K562 (cell line): Measurements from ENCODE around the gene CD84. TPM values are rescaled to one million over a fixed set of nuclear protein-coding genes. Genes with fewer than 3 reads are reported as not detected.

Experiments
- CHD7 ChIP-seq: fragments of 200-600 bp; sonication (generic); IDR thresholded peaks from one replicate; pipeline ENCODE4 v1.6.1; 2012; ENCODE audit warnings: mild to moderate bottlenecking, low read depth, low read length, inconsistent platforms
- HMGN3 ChIP-seq: IDR thresholded peaks from 2 replicates; pipeline ENCODE4 v1.6.1; 2011; ENCODE audit warnings: borderline replicate concordance, low read depth, mild to moderate bottlenecking, mixed read lengths, low read length; ENCODE audit not compliant: insufficient read length; ENCODE audit errors: extremely low read depth
- MAZ ChIP-seq, 2 experiments: fragments of 450-650 bp in 1 of 2; sonication (generic) in 1 of 2; formaldehyde crosslinking; IDR thresholded peaks in 1 of 2; conservative IDR thresholded peaks in 1 of 2; 2 replicates each; pipeline versions ENCODE4 v1.4.0 to v1.5.0; 2020; ENCODE audit warnings: mild to moderate bottlenecking in 1 of 2, missing genetic modification reagents in 1 of 2
- RCOR1 ChIP-seq, 2 experiments: IDR thresholded peaks; 2 replicates each; pipeline ENCODE4 v1.6.1; 2012; ENCODE audit warnings: low read depth in 2 of 2, low read length in 2 of 2, borderline replicate concordance in 1 of 2, improper control_type of control experiment in 1 of 2
- SAP30 ChIP-seq: fragments of 200-600 bp; sonication (generic); IDR thresholded peaks from 2 replicates; pipeline ENCODE4 v1.6.1; 2012; ENCODE audit warnings: borderline replicate concordance, low read depth, mild to moderate bottlenecking, moderate library complexity, low read length, control low read depth, inconsistent platforms; ENCODE audit not compliant: insufficient read depth, poor library complexity, severe bottlenecking
- THAP12 ChIP-seq: fragments of 250-450 bp; sonication (Bioruptor Pico); IDR thresholded peaks from 2 replicates; pipeline ENCODE4 v1.9.0; 2021; ENCODE audit warnings: mild to moderate bottlenecking, inconsistent platforms
- XRCC3 ChIP-seq: fragments of 450-650 bp; IDR thresholded peaks from 2 replicates; pipeline ENCODE4 v1.6.1; 2017; ENCODE audit warnings: mild to moderate bottlenecking, moderate library complexity
- ZNF24 ChIP-seq: fragments of 450-650 bp; IDR thresholded peaks from 2 replicates; pipeline ENCODE4 v1.6.1; 2016
- ZNF445 ChIP-seq: fragments of 250-450 bp; sonication (Bioruptor Pico); IDR thresholded peaks from 2 replicates; pipeline ENCODE4 v1.4.0; 2020; ENCODE audit warnings: low read depth, mild to moderate bottlenecking, moderate library complexity
- polyA plus RNA-seq, 8 experiments: library from polyadenylated mRNA; depleted of rRNA in 4 of 8; stranded (reverse) in 5 of 8; unstranded in 3 of 8; fragments of >200 nt; fragmentation: Nextera tagmentation in 2 of 8; fragmentation: Illumina TruSeq in 1 of 8; extraction: Ambion mirVana in 2 of 8; extraction: Trizol in 1 of 8; gene quantifications; 2 replicates each; pipeline versions ENCODE4 v1.2.1 to v1.2.3, GENCODE V29; 2011 to 2014; ENCODE audit warnings: inconsistent platforms in 1 of 8, missing spikeins in 1 of 8
- total RNA-seq, 7 experiments: library from RNA; depleted of rRNA in 6 of 7; stranded (reverse); fragments of >200 nt in 6 of 7; fragmentation: Illumina TruSeq in 2 of 7; extraction: Trizol in 2 of 7; gene quantifications; 2 replicates each; pipeline versions ENCODE4 v1.2.1 to v1.2.3, GENCODE V29; 2011 to 2021; ENCODE audit warnings: low replicate concordance in 1 of 7
- TF ChIP-seq, protein P1 (sequence below), 2 experiments: fragments of 450-650 bp in 1 of 2; sonication (generic) in 1 of 2; formaldehyde crosslinking in 1 of 2; IDR thresholded peaks in 1 of 2; conservative IDR thresholded peaks in 1 of 2; 2 replicates each; pipeline versions ENCODE4 v1.6.1 to v1.8.1; 2016 to 2023; ENCODE audit warnings: mild to moderate bottlenecking in 2 of 2, moderate library complexity in 2 of 2, inconsistent platforms in 1 of 2, missing genetic modification reagents in 1 of 2

CD84 gene
- total and polyA plus RNA-seq, 9 of the 15 experiments (the other 6 are each of a cell fraction or from before 2014, with no cell fraction given) = 0.82 to 6.8 (median 2.0) TPM

GRCh38 chr1:160626509-160627342, 47.4 kb upstream of the CD84 start (continued):
- TF ChIP-seq SAP30 = no peak
- TF ChIP-seq ZNF445 (CRISPR knock-in tag) = no peak
- TF ChIP-seq CHD7 = no peak
- no peak for TF ChIP-seq ZNF24
- TF ChIP-seq THAP12 = no peak
- no peak for TF ChIP-seq XRCC3
- 0 out of 4 replicates have a peak, but pooled peaks of 1 of the 2 experiments have one; percentile 24 for TF ChIP-seq MAZ (CRISPR knock-in tag; conservative IDR thresholded peaks at IDR 0.05 in 1 of 2, IDR thresholded peaks at IDR 0.05 in 1 of 2)
- peak in 1 of 2 experiments; percentile 15; a peak in 1 of 4 replicates for TF ChIP-seq RCOR1 (IDR thresholded peaks at IDR 0.05; ENCODE audit: borderline replicate concordance in 1 of 2, low read depth in 2 of 2, low read length in 2 of 2)
- TF ChIP-seq, protein P1, sequence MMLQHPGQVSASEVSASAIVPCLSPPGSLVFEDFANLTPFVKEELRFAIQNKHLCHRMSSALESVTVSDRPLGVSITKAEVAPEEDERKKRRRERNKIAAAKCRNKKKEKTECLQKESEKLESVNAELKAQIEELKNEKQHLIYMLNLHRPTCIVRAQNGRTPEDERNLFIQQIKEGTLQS (IDR thresholded peaks at IDR 0.05) = no peak
- TF ChIP-seq, protein P1 (CRISPR knock-in tag; conservative IDR thresholded peaks at IDR 0.05) = no peak
- TF ChIP-seq HMGN3 = no peak
